NCI-H2171 (cell line): ENCODE measurements around the gene AGPAT3.
"Not testable (repeated sequence)": the region's sequence is repeated elsewhere in the genome, so short reads cannot be mapped to it uniquely, and the experiment has no call there.

ENCODE experiments used
- DNase-seq: peaks from one replicate; lab custom pipeline; 2025; lab: John Stamatoyannopoulos, UW

The AGPAT3 gene

GRCh38 chr21:43884012-43884860 is 19.2 kb downstream of the AGPAT3 start:
- no peak for DNase-seq

GRCh38 chr21:43884861-43885417 is 19.9 kb downstream of the AGPAT3 start:
- DNase-seq: no peak

GRCh38 chr21:43885721-43886120 is 20.7 kb downstream of the AGPAT3 start:
- no peak for DNase-seq

GRCh38 chr21:43886565-43886964 is 21.5 kb downstream of the AGPAT3 start:
- no peak for DNase-seq

- no peak for DNase-seq
Observed at GRCh38 chr21:43889069-43889468, 24.0 kb downstream of the AGPAT3 start.

GRCh38 chr21:43890042-43890441 is 25.0 kb downstream of the AGPAT3 start:
- no peak for DNase-seq

GRCh38 chr21:43892334-43892733 is 27.3 kb downstream of the AGPAT3 start:
- no peak for DNase-seq

- DNase-seq: no peak
Observed at GRCh38 chr21:43892984-43893535, 28.0 kb downstream of the AGPAT3 start.

GRCh38 chr21:43893536-43894205 is 28.6 kb downstream of the AGPAT3 start:
- DNase-seq: no peak

GRCh38 chr21:43894206-43894577 is 29.2 kb downstream of the AGPAT3 start:
- DNase-seq: no peak

- DNase-seq: no peak
Observed at GRCh38 chr21:43895196-43895595, 30.2 kb downstream of the AGPAT3 start.

GRCh38 chr21:43896696-43897299 is 31.8 kb downstream of the AGPAT3 start:
- not testable (repeated sequence) for DNase-seq

- no peak for DNase-seq
Observed at GRCh38 chr21:43899307-43900077, 34.5 kb downstream of the AGPAT3 start.

- DNase-seq: no peak
Observed at GRCh38 chr21:43900078-43900385, 35.0 kb downstream of the AGPAT3 start.

GRCh38 chr21:43900690-43901089 is 35.7 kb downstream of the AGPAT3 start:
- no peak for DNase-seq

GRCh38 chr21:43902441-43902840 is 37.4 kb downstream of the AGPAT3 start:
- no peak for DNase-seq

- DNase-seq: no peak
Observed at GRCh38 chr21:43903451-43904091, 38.5 kb downstream of the AGPAT3 start.

- no peak for DNase-seq
Observed at GRCh38 chr21:43904331-43904781, 39.3 kb downstream of the AGPAT3 start.

GRCh38 chr21:43905726-43906455 is 40.9 kb downstream of the AGPAT3 start:
- DNase-seq: no peak

- no peak for DNase-seq
Observed at GRCh38 chr21:43906585-43907370, 41.8 kb downstream of the AGPAT3 start.
